Activated T-helper 1 cell treated with anti-CD3 and anti-CD28 coated beads, Interleukin-2, amount 50 U/mL, for 16 hours (primary cell): ENCODE data around the gene PDGFRB.
A peak's percentile ranks its signal among the peaks of the same experiment; 100 is the strongest.

Source experiments
- DNase-seq, 2 donors: peaks; one replicate each; pipeline ENCODE4 v3.0.0-alpha.2; 2020; ENCODE audit warnings: low read depth in 1 of 2, low spot score in 1 of 2

The PDGFRB gene

DNA sequence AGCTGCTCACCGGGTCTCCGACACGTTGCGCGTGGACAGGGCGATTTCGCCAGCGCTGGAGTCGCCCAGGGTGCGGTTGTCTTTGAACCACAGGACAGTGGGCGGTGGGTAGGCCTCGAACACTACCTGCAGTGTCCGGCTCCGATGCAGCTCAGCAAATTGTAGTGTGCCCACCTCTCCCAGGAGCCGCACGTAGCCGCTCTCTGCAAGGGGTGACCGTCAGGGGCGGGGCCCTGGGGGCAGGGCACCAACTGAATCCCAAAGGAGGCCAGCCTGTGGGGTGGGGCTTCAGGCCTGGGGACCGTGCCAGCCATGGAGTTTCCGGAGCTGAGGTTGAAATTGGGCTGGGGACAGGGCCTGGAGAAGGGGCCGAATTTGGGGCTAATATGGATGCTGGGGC lies 22.9 kb downstream of the PDGFRB start:
- DNase-seq, result no peak

DNA sequence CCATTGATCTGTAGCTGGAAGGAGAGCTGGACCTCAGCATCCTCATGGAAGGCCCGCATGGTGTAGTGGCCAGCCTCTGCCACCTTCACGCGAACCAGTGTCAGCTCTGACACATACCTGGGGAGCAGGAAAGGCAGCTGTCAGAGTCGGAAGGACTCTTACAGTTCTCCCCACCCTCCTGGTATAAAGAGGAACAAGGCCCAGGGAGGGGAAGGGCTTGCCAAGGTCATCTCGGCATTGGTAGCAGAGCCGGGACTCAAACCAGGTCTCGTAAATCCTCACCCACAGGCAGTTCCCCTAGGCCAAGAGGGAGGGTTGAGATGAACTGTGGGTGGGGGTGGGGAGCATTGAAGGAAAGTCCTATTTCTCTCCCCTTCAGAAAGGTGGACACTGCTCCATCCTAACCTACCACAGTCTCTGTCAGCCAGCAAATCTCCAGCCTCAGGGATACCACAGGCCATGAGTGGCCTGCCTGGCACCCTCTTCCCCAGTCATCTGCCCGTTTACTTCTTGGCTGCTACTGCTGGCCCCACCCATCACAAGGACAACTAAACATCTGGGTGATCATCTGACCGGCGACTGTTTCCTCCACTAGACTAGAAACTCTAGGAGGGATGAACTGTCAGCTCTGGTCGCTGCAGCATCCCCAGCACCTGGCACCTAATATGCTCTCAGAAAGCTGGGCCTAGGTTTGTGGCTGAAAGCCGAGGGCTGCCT lies 23.5 kb downstream of the PDGFRB start:
- no peak for DNase-seq

DNA sequence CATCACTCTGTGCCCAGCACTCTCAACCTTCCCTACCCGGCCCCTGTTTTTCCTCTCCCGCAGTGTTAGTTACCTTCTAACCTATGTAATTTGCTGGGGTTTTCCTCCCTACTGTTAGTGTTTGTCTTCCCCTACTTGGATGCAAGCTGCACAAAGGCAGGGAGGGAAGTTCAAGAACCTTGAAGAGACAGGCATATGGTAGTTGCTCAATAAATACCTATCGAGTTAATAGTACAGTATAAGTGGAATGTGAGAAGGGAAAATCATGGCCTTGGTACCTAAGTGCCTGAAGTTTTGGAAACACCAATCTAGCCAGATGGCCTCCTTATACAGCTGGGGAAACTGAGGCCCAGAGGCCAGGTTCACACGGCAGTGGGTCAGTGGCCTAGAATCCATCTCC lies 24.2 kb downstream of the PDGFRB start:
- no peak for DNase-seq

- no peak for DNase-seq
These were observed 25.1 kb downstream of the PDGFRB start for GRCh38 chr5:150130493-150130922.

- peak in 1 of 2 donors; percentile 4 for DNase-seq
These were observed 25.7 kb downstream of the PDGFRB start for GRCh38 chr5:150129813-150130492.

GRCh38 chr5:150129454-150129812 lies 26.2 kb downstream of the PDGFRB start:
- no peak for DNase-seq

DNA sequence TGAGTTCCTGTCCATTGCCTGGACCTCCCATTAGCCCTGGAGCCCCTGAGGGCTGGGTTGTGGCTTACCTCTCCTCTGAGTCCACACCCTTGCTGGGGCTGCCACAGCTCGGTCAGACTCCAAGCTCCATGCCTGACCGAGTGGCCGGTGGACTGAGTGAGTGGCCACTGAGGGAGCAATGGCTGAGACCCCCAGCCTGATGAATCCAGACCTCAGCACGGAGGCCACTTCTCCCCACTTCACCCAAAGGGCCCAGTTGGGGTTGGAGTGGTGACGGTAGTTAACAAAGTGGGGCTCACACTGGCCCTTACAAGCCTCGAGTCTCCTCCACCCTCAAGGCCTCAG lies 28.8 kb downstream of the PDGFRB start:
- DNase-seq, result no peak

GRCh38 chr5:150126199-150126920 lies 29.3 kb downstream of the PDGFRB start:
- DNase-seq, result no peak

DNA sequence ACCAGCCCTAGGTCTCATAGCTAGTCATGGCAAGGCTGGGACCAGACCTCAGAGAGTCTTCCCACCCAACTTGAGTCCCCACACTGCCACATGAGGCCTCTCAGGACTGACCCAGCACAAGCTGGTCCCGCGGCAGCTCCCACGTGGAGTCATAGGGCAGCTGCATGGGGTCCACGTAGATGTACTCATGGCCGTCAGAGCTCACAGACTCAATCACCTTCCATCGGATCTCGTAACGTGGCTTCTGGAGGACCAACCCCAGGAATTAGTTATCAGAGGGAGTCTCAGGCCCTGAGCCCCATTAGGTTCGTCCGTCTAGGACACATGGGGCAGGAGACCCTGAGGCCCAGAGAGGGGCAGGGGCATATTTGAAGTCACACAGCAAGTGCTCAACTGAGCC lies 30.3 kb downstream of the PDGFRB start:
- no peak for DNase-seq

- DNase-seq, result no peak
These were observed 31.0 kb downstream of the PDGFRB start for GRCh38 chr5:150124596-150124995.

GRCh38 chr5:150124111-150124557 lies 31.5 kb downstream of the PDGFRB start:
- no peak for DNase-seq

- no peak for DNase-seq
These were observed 32.1 kb downstream of the PDGFRB start for GRCh38 chr5:150123542-150123941.

DNA sequence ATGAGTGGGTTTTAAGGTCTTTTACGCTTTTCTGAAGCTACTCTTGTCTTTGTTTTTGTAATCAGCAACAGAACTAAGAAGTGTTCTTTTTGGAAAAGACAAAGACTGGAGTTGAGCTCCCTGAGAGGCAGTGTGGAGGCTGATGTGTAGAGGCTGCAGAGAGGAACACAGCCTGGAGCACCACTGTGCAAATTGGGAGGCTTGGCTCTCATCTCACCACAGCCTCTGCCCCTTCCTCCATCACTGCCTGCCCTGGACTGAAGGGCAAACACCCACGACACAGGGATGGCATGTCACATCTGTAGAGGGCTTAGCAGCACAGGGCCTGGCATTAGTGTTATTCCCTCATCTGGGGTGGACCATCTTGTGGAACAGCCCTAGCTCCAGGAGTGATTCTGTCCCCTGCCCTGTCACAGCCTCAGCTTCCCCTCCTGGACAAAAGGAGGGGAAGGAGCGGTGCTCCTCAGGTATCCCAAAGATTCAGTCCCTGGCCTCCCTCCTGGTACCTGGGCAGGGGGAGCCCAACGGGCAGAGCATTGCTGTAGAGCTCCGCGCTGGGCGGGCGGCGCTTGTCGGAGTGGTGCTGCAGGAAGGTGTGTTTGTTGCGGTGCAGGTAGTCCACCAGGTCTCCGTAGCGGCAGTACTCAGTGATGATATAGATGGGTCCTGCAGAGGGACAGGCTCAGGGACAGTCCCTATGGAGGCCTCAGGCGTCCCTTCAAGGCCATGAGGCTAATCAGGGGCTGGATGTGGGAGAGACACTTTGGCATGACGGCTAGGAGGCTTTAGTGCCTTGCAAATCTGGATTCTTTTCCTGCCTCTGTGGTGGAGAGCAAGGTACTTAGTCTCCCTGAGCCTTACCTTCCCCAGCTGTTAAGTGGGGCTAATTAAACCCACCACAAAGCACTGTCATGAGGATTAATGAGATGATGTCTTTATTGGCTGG lies 32.8 kb downstream of the PDGFRB start:
- no peak for DNase-seq

GRCh38 chr5:150122158-150122510 lies 33.5 kb downstream of the PDGFRB start:
- DNase-seq, result no peak

DNA sequence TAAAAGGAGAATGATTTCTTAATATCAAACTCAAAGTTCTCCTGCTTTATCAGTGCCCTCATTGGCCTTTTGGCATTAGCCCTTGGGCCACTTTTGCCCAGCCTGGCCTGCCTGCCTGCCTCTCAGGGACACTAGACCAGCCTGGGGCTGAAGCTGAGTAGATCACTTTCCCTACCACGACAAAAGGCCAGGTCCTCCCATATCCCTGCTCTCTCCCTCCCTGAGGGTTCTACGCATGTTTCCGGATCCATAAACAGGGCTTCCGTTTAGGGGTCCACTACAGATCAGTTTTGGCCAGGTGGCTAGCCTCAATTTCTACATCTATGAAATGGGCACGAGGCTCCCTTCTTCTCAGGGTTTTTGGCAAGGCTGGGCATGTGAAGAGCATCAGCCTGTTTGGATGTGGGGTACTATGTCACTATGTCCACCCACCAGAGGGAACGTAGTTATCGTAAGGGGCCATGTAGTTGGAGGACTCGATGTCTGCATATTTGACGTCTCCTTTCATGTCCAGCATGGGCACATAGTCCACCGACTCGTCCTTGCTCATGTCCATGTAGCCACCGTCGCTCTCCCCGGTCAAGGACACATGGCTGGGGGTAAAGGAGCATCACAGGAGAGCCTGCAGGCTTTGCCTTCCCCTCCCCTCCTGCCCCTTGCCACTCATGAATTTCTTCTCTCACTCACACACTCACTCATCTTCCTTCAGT lies 34.0 kb downstream of the PDGFRB start:
- no peak for DNase-seq

GRCh38 chr5:150120617-150121447 lies 34.8 kb downstream of the PDGFRB start:
- DNase-seq, result no peak

DNA sequence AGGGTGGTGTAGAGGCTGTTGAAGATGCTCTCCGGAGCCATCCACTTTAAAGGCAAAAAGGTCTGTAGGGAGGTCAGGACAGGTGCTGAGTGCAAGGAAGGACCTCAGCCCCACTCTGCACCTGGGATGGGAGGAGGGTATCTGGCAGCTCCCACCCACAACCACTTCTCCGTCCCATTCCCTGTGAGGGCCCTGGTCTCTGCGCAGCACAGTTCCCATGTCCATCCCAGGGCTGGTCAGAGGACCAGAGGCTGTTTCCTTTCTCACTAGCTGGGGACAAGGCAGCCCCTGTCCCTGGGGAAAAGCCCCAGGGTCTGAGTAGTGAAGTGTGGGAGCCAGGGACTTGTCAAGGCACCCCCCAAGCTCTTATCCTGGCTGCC lies 35.6 kb downstream of the PDGFRB start:
- no peak for DNase-seq

GRCh38 chr5:150119421-150120061 lies 36.1 kb downstream of the PDGFRB start:
- DNase-seq, result no peak

DNA sequence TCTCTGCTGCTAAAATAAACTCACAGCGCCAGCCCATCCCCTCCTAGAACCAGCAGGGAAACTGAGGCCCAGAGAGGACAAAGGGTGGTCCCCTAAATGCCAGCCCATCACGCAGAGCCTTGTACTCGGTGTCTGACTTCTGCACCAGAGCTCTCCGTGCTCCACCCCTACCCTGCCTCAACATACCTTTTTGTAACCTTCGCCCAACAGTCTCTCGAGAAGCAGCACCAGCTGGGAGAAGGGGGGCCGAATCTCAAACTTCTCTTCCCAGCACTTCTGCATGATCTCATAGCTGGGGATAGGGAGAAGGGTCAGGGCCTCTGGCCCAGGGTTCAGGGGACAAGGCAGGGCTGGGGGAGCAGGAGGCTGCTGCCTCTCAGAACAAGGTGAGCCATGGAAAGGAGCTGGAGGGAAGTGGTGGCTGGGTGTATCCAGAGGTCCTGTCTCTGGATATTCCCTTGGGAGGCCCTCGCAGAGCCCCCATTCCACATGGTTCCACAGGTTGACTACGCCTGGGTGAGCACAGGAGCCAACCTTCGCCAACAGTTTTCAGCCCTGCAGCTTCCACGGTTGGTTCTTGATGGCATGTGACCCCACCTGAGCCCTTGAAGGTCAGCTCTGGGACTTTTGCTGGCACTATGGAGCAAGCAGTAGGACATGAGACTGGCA lies 37.0 kb downstream of the PDGFRB start:
- DNase-seq, result no peak
